GM18508 (cell line): Measurements from ENCODE around the gene TMEM132E.

ENCODE experiments used
- ATAC-seq: cut with Tn5 transposase; IDR thresholded peaks from one replicate; pipeline ENCODE4 v1.9.1; 2021; ENCODE audit warnings: moderate number of reproducible peaks; ENCODE audit not compliant: insufficient read depth, unreplicated experiment

The TMEM132E gene

GRCh38 chr17:34592002-34592401, 12.6 kb downstream of the TMEM132E start:
- ATAC-seq: no peak

- ATAC-seq: no peak
Observed at GRCh38 chr17:34596920-34597319, 17.5 kb downstream of the TMEM132E start.

- no peak for ATAC-seq
Observed at GRCh38 chr17:34598161-34598776, 18.9 kb downstream of the TMEM132E start.

- no peak for ATAC-seq
Observed at GRCh38 chr17:34601416-34601815, 22.0 kb downstream of the TMEM132E start.

- no peak for ATAC-seq
Observed at GRCh38 chr17:34603974-34604373, 24.6 kb downstream of the TMEM132E start.

- ATAC-seq: no peak
Observed at GRCh38 chr17:34606763-34607162, 27.4 kb downstream of the TMEM132E start.

GRCh38 chr17:34607917-34608316, 28.5 kb downstream of the TMEM132E start:
- no peak for ATAC-seq

- ATAC-seq: no peak
Observed at GRCh38 chr17:34609210-34609609, 29.8 kb downstream of the TMEM132E start.

- no peak for ATAC-seq
Observed at GRCh38 chr17:34610039-34610438, 30.7 kb downstream of the TMEM132E start.

- ATAC-seq: no peak
Observed at GRCh38 chr17:34610506-34610905, 31.1 kb downstream of the TMEM132E start.

- ATAC-seq: no peak
Observed at GRCh38 chr17:34613064-34614019, 34.0 kb downstream of the TMEM132E start.

- no peak for ATAC-seq
Observed at GRCh38 chr17:34614698-34615097, 35.3 kb downstream of the TMEM132E start.

- ATAC-seq: no peak
Observed at GRCh38 chr17:34615326-34615725, 35.9 kb downstream of the TMEM132E start.

- ATAC-seq: no peak
Observed at GRCh38 chr17:34616148-34616547, 36.8 kb downstream of the TMEM132E start.

- no peak for ATAC-seq
Observed at GRCh38 chr17:34617398-34617797, 38.0 kb downstream of the TMEM132E start.

- no peak for ATAC-seq
Observed at GRCh38 chr17:34619687-34620217, 40.4 kb downstream of the TMEM132E start.

GRCh38 chr17:34620458-34620857, 41.1 kb downstream of the TMEM132E start:
- ATAC-seq: no peak

- no peak for ATAC-seq
Observed at GRCh38 chr17:34622862-34623623, 43.7 kb downstream of the TMEM132E start.

- no peak for ATAC-seq
Observed at GRCh38 chr17:34623856-34624766, 44.7 kb downstream of the TMEM132E start.
